ENCODE measurements around the gene PLPPR1. TPM values are rescaled to one million over a fixed set of nuclear protein-coding genes. Genes with fewer than 3 reads are reported as not detected.

The PLPPR1 gene
- total RNA-seq, 1 experiment from 2014 or later = not detected

DNA sequence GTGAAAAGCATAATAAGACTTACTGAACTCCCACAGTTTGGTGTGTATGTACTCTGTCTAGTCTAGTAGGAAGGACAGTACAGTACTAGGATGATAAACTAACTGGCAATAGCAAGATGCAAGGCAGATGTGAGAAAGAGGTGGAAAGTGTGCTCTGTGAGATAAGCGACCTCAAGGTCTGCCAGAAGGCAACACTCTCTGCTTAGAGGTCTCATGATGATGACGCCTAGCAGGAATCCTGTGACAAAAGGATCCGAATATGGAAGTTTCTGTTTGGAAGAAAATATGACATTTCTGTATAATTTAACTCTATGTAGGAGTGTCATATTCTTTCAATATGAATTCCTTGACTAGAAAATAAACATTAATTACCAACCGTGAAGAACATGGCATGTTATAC, 112.2 kb downstream of the PLPPR1 start:
- Histone ChIP-seq H3K27me3 (ENCODE audit: control insufficient read depth, insufficient read depth, low read length) (no peaks in the 10 kb centered on the region), H3K27ac (ENCODE audit: low read length) (no peak overlapping the region), H3K9me3 (ENCODE audit: control insufficient read depth, insufficient read depth, low read depth, low read length) (no peaks in the 10 kb centered on the region), H3K4me3 (ENCODE audit: low read depth in 2 of 2, low read length in 2 of 2) (no peak overlapping the region), H3K4me1 (ENCODE audit: control insufficient read depth, insufficient read depth, low read length) (no peaks in the 10 kb centered on the region), H3K36me3 (ENCODE audit: control insufficient read depth, insufficient read depth, low read length) (no peaks in the 10 kb centered on the region)
- CTCF ChIA-PET = no interaction called here
- BruUV-seq (replicated peaks) = no TSS peak
- ATAC-seq (no peak), DNase-seq (ENCODE audit: low read depth, low spot score) (no peak)
- intact Hi-C loops (cut with micrococcal nuclease; ENCODE audit: unreplicated experiment) (no loop called here), in situ Hi-C loops (cut with HindIII; ENCODE audit: low pct_unique_long_range_greater_than_20kb, low sequenced_read_pairs) (no loop called here)
- POLR2A ChIA-PET = no interaction called here
- TF ChIP-seq POLR2AphosphoS5 (IDR thresholded peaks at IDR 0.05; ENCODE audit: low read depth, low read length) = no peak
- TF ChIP-seq SIN3A (IDR thresholded peaks at IDR 0.05; ENCODE audit: borderline replicate concordance, insufficient read depth, low read depth, low read length) = no peak
- TF ChIP-seq, protein P1, sequence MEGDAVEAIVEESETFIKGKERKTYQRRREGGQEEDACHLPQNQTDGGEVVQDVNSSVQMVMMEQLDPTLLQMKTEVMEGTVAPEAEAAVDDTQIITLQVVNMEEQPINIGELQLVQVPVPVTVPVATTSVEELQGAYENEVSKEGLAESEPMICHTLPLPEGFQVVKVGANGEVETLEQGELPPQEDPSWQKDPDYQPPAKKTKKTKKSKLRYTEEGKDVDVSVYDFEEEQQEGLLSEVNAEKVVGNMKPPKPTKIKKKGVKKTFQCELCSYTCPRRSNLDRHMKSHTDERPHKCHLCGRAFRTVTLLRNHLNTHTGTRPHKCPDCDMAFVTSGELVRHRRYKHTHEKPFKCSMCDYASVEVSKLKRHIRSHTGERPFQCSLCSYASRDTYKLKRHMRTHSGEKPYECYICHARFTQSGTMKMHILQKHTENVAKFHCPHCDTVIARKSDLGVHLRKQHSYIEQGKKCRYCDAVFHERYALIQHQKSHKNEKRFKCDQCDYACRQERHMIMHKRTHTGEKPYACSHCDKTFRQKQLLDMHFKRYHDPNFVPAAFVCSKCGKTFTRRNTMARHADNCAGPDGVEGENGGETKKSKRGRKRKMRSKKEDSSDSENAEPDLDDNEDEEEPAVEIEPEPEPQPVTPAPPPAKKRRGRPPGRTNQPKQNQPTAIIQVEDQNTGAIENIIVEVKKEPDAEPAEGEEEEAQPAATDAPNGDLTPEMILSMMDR (IDR thresholded peaks at IDR 0.05) = no peak
- TF ChIP-seq, protein P2, sequence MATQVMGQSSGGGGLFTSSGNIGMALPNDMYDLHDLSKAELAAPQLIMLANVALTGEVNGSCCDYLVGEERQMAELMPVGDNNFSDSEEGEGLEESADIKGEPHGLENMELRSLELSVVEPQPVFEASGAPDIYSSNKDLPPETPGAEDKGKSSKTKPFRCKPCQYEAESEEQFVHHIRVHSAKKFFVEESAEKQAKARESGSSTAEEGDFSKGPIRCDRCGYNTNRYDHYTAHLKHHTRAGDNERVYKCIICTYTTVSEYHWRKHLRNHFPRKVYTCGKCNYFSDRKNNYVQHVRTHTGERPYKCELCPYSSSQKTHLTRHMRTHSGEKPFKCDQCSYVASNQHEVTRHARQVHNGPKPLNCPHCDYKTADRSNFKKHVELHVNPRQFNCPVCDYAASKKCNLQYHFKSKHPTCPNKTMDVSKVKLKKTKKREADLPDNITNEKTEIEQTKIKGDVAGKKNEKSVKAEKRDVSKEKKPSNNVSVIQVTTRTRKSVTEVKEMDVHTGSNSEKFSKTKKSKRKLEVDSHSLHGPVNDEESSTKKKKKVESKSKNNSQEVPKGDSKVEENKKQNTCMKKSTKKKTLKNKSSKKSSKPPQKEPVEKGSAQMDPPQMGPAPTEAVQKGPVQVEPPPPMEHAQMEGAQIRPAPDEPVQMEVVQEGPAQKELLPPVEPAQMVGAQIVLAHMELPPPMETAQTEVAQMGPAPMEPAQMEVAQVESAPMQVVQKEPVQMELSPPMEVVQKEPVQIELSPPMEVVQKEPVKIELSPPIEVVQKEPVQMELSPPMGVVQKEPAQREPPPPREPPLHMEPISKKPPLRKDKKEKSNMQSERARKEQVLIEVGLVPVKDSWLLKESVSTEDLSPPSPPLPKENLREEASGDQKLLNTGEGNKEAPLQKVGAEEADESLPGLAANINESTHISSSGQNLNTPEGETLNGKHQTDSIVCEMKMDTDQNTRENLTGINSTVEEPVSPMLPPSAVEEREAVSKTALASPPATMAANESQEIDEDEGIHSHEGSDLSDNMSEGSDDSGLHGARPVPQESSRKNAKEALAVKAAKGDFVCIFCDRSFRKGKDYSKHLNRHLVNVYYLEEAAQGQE (IDR thresholded peaks at IDR 0.05; ENCODE audit: insufficient read depth in 1 of 2, low read depth in 2 of 2, low read length in 1 of 2) = no peak
- TF ChIP-seq TCF7L2 (IDR thresholded peaks at IDR 0.05; ENCODE audit: low read depth, low read length) = no peak

DNA sequence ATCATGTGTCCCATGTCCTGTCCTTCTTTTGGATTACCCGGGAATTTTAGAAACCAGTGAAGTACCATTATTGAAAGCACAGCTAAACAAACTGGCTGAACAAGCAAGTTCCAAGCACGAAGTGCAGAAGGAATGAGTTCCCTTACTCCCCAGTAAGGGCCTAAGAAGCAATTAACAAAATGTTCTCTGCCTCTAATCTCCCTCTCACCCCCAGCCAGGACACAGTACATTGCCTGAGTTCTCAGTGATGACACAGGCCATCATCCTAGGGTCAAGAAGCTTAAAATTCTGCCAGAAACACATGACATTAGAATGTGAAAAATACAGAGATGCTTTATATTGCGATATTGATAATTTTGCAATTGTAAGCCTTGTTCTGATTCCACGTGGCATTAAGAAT, 118.0 kb downstream of the PLPPR1 start:
- intact Hi-C loops (cut with micrococcal nuclease; ENCODE audit: unreplicated experiment) = no loop called here
- BruUV-seq (replicated peaks) = no TSS peak

More for the DNA sequence above, 118.0 kb downstream of the PLPPR1 start:
- Histone ChIP-seq H3K4me3 (ENCODE audit: low read depth in 2 of 2, low read length in 2 of 2) (no peak overlapping the region), H3K27ac (ENCODE audit: low read length) (no peak overlapping the region), H3K27me3 (ENCODE audit: control insufficient read depth, insufficient read depth, low read length) (no peaks in the 10 kb centered on the region), H3K4me1 (ENCODE audit: control insufficient read depth, insufficient read depth, low read length) (no peaks in the 10 kb centered on the region), H3K9me3 (ENCODE audit: control insufficient read depth, insufficient read depth, low read depth, low read length) (no peaks in the 10 kb centered on the region), H3K36me3 (ENCODE audit: control insufficient read depth, insufficient read depth, low read length) (no peaks in the 10 kb centered on the region)
- DNase-seq (ENCODE audit: low read depth, low spot score) (no peak), ATAC-seq (no peak)
- CTCF ChIA-PET = no interaction called here
- POLR2A ChIA-PET = no interaction called here
- in situ Hi-C loops (cut with HindIII; ENCODE audit: low pct_unique_long_range_greater_than_20kb, low sequenced_read_pairs) = no loop called here
- no peak for TF ChIP-seq SIN3A (IDR thresholded peaks at IDR 0.05; ENCODE audit: borderline replicate concordance, insufficient read depth, low read depth, low read length)
- TF ChIP-seq, protein P1 (IDR thresholded peaks at IDR 0.05) = no peak
- TF ChIP-seq POLR2AphosphoS5 (IDR thresholded peaks at IDR 0.05; ENCODE audit: low read depth, low read length) = no peak
- TF ChIP-seq TCF7L2 (IDR thresholded peaks at IDR 0.05; ENCODE audit: low read depth, low read length) = no peak
- TF ChIP-seq, protein P2 (IDR thresholded peaks at IDR 0.05; ENCODE audit: insufficient read depth in 1 of 2, low read depth in 2 of 2, low read length in 1 of 2) = no peak

Measured in Panc1 (cell line).